Cardiac muscle cell (in vitro differentiated cells and primary cell): ENCODE measurements around the gene RNF220. TPM values are rescaled to one million over a fixed set of nuclear protein-coding genes. Genes with fewer than 3 reads are reported as not detected.

Source experiments
- DNase-seq, 2 donors: peaks; one replicate each; pipeline versions ENCODE4 v3.0.0 to v3.0.0-alpha.2; 2010 to 2017; ENCODE audit warnings: low read depth in 1 of 2, low spot score in 1 of 2
- H3K27ac ChIP-seq: fragments of 200-600 bp; sonication (generic); 2 replicates; pipeline ENCODE4 v1.5.1; 2016
- H3K27me3 ChIP-seq: fragments of 200-600 bp; sonication (generic); 2 replicates; pipeline ENCODE4 v1.6.0; 2016; ENCODE audit warnings: control low read depth
- H3K36me3 ChIP-seq: fragments of 200-600 bp; sonication (generic); 2 replicates; pipeline ENCODE4 v1.5.1; 2016; ENCODE audit warnings: control low read depth
- H3K4me1 ChIP-seq: fragments of 200-600 bp; sonication (generic); 2 replicates; pipeline ENCODE4 v1.8.1; 2017; ENCODE audit warnings: low read depth, mild to moderate bottlenecking, mixed run types
- H3K4me3 ChIP-seq: fragments of 200-600 bp; sonication (generic); 2 replicates; pipeline ENCODE4 v1.5.1; 2016; ENCODE audit warnings: mild to moderate bottlenecking
- H3K9me3 ChIP-seq: fragments of 200-600 bp; sonication (generic); 2 replicates; pipeline ENCODE4 v1.5.1; 2017; ENCODE audit warnings: low read depth, mild to moderate bottlenecking, control low read depth
- polyA plus RNA-seq: library from polyadenylated mRNA; unstranded; fragments of >200 nt; fragmentation: Nextera tagmentation; extraction: Ambion mirVana; gene quantifications from 2 replicates; pipeline ENCODE4 v1.2.1, GENCODE V29; 2016
- total RNA-seq: library from RNA; depleted of rRNA; stranded (reverse); fragments of >200 nt; gene quantifications from 2 replicates; pipeline ENCODE4 v1.2.3, GENCODE V29; 2016
- TF ChIP-seq, protein P1 (sequence below): IDR thresholded peaks from 2 replicates; pipeline ENCODE4 v1.5.1; 2012; ENCODE audit warnings: low read depth, mild to moderate bottlenecking, low read length

The RNF220 gene
- total and polyA plus RNA-seq, 2 experiments from 2014 or later = 57.6 to 142 TPM

GRCh38 chr1:44693159-44693558 lies 288.1 kb downstream of the RNF220 start:
- H3K27ac ChIP-seq = no peak overlapping the region
- H3K27me3 ChIP-seq = no peaks in the 10 kb centered on the region
- no peaks in the 10 kb centered on the region for H3K36me3 ChIP-seq
- H3K4me1 ChIP-seq = peaks cover 12% of the 10 kb centered on the region
- no peaks in the 10 kb centered on the region for H3K9me3 ChIP-seq
- DNase-seq = no peak
- no peak overlapping the region for H3K4me3 ChIP-seq
- TF ChIP-seq, protein P1, sequence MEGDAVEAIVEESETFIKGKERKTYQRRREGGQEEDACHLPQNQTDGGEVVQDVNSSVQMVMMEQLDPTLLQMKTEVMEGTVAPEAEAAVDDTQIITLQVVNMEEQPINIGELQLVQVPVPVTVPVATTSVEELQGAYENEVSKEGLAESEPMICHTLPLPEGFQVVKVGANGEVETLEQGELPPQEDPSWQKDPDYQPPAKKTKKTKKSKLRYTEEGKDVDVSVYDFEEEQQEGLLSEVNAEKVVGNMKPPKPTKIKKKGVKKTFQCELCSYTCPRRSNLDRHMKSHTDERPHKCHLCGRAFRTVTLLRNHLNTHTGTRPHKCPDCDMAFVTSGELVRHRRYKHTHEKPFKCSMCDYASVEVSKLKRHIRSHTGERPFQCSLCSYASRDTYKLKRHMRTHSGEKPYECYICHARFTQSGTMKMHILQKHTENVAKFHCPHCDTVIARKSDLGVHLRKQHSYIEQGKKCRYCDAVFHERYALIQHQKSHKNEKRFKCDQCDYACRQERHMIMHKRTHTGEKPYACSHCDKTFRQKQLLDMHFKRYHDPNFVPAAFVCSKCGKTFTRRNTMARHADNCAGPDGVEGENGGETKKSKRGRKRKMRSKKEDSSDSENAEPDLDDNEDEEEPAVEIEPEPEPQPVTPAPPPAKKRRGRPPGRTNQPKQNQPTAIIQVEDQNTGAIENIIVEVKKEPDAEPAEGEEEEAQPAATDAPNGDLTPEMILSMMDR = no peak

- Histone ChIP-seq H3K9me3 (no peaks in the 10 kb centered on the region), H3K27me3 (no peaks in the 10 kb centered on the region), H3K27ac (no peak overlapping the region), H3K36me3 (no peaks in the 10 kb centered on the region), H3K4me3 (no peak overlapping the region), H3K4me1 (peaks cover 6% of the 10 kb centered on the region)
- no peak for DNase-seq
- TF ChIP-seq, protein P1 = no peak
These were observed 288.8 kb downstream of the RNF220 start for GRCh38 chr1:44693900-44694299.

DNA sequence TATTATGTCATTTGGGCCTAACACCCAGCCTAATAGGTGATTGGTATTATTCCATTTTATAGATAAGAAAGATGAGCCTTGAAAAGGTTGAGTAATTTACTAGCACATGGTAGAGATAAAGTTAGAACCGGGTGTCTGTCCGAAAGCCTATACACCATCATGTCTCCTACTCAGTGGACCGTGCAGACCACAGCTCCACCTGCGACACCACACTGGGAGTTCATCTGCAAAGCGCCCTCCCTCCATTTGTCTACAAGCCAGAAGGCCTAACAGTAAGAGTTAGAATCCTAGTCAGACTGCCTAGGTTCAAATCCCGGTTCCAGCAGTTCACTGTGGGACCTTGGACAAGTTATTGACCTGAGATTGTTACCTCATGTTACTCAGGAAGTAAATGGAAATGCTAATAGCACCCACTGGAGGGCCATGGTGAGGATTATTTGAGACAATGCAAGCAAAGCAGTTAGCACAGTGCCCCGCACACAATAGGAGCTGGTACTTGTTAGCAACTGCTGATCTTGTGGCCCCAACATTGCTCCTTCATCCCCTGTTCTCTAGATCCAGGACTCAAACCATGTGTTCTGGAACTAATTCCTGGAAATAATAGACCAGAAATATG lies 289.9 kb downstream of the RNF220 start:
- no peak for DNase-seq
- TF ChIP-seq, protein P1 = no peak
- Histone ChIP-seq H3K27me3 (no peaks in the 10 kb centered on the region), H3K36me3 (no peaks in the 10 kb centered on the region), H3K4me3 (no peak overlapping the region), H3K27ac (no peak overlapping the region), H3K4me1 (no peaks in the 10 kb centered on the region), H3K9me3 (no peaks in the 10 kb centered on the region)

- Histone ChIP-seq H3K9me3 (no peaks in the 10 kb centered on the region), H3K4me3 (no peak overlapping the region), H3K36me3 (no peaks in the 10 kb centered on the region), H3K4me1 (no peaks in the 10 kb centered on the region), H3K27ac (no peak overlapping the region), H3K27me3 (no peaks in the 10 kb centered on the region)
- TF ChIP-seq, protein P1 = no peak
- DNase-seq = no peak
These were observed 290.6 kb downstream of the RNF220 start for GRCh38 chr1:44695671-44696070.

DNA sequence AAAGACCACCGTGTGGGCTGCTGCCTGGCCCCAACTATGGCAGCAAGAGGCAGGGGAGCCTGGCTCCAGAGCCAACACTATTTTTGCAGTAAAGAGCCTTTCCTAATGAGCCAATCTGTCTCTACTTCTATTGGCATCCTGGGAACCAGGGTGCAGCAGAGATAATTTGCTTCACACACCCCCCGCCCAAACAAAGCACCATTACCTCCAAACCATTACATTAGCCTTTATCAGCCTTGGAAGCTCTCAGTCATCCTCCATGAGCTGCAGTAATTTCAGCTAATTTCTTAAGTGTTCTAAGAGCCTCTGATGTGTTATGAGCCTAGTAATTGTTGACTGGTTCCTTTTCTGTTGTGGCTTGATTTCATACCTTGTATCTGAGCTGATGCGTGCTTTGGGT lies 291.0 kb downstream of the RNF220 start:
- no peak for DNase-seq
- no peak overlapping the region for H3K4me3 ChIP-seq

More for the DNA sequence above, 291.0 kb downstream of the RNF220 start:
- no peaks in the 10 kb centered on the region for H3K36me3 ChIP-seq
- TF ChIP-seq, protein P1 = no peak
- no peak overlapping the region for H3K27ac ChIP-seq
- no peaks in the 10 kb centered on the region for H3K9me3 ChIP-seq
- H3K27me3 ChIP-seq = no peaks in the 10 kb centered on the region
- H3K4me1 ChIP-seq = no peaks in the 10 kb centered on the region
